GM12878 (cell line): Measurements from ENCODE around the gene FDXR. TPM values are rescaled to one million over a fixed set of nuclear protein-coding genes. Genes with fewer than 3 reads are reported as not detected.

ENCODE experiments used
- ATAC-seq: fragments of 200-7000 bp; cut with Tn5 transposase; 3 replicates; pipeline ENCODE4 v1.9.1; 2020; ENCODE audit warnings: mild to moderate bottlenecking, moderate library complexity
- BruUV-seq: library from RNA; stranded (reverse); fragments of 400-500 nt; replicated peaks from 2 replicates; lab custom pipeline; 2021; lab: Mats Ljungman, UMichigan
- CTCF ChIA-PET: fragments of 300-600 bp; sonication (Branson Sonifier 250); formaldehyde crosslinking; extraction: SDS; loops from one replicate; lab custom pipeline; 2021; ENCODE audit warnings: inconsistent platforms; lab: Yijun Ruan, JAX
- POLR2A ChIA-PET: fragments of 350-600 bp; formaldehyde crosslinking; extraction: SDS; loops from one replicate; lab custom pipeline; 2021; ENCODE audit warnings: inconsistent platforms; lab: Charles Lee
- RAD21 ChIA-PET: fragments of 300-600 bp; sonication (Branson Sonifier 250); formaldehyde crosslinking; loops from one replicate; lab custom pipeline; 2023; ENCODE audit warnings: antibody characterized with exemption; ENCODE audit not compliant: unreplicated experiment; lab: Charles Lee
- SMC1A ChIA-PET: fragments of 300-600 bp; sonication (Branson Sonifier 250); formaldehyde crosslinking; loops from one replicate; lab custom pipeline; 2023; ENCODE audit not compliant: unreplicated experiment, uncharacterized antibody; lab: Charles Lee
- DNase-seq: peaks from one replicate; pipeline ENCODE4 v3.0.0-alpha.2; 2011; ENCODE audit warnings: low read depth, low spot score
- FAIRE-seq: peaks from 3 replicates; lab custom pipeline; 2011; peaks lifted over from hg19 to GRCh38; lab: Jason Lieb, UNC
- H2AFZ ChIP-seq: 2 replicates; pipeline ENCODE4 v1.6.0; 2011; ENCODE audit warnings: low read depth, low read length, control low read depth; ENCODE audit not compliant: control insufficient read depth
- H3K27ac ChIP-seq: 2 replicates; pipeline ENCODE4 v1.5.1; 2011; ENCODE audit warnings: control low read depth; ENCODE audit not compliant: control insufficient read depth, insufficient read depth
- H3K27me3 ChIP-seq, 2 experiments: replicated peaks in 1 of 2; 2 replicates each; pipeline versions ENCODE4 v1.6.0 to v1.6.1; 2011; ENCODE audit warnings: low read length in 1 of 2; ENCODE audit not compliant: control insufficient read depth in 2 of 2, insufficient read depth in 2 of 2
- H3K36me3 ChIP-seq, 2 experiments: 2 replicates each; pipeline ENCODE4 v1.5.1; 2011; ENCODE audit warnings: low read length in 1 of 2; ENCODE audit not compliant: control insufficient read depth in 2 of 2, insufficient read depth in 2 of 2
- H3K4me1 ChIP-seq: 2 replicates; pipeline ENCODE4 v1.6.1; 2011; ENCODE audit warnings: mild to moderate bottlenecking, low read length, moderate library complexity, mixed read lengths; ENCODE audit not compliant: control insufficient read depth, insufficient read depth
- H3K4me2 ChIP-seq: 2 replicates; pipeline ENCODE4 v1.6.0; 2011; ENCODE audit warnings: control low read depth; ENCODE audit not compliant: control insufficient read depth, insufficient read depth
- H3K4me3 ChIP-seq: fragments of 200-600 bp; sonication (generic); 2 replicates; pipeline ENCODE4 v1.5.1; 2016
- H3K79me2 ChIP-seq: 2 replicates; pipeline ENCODE4 v1.6.0; 2011; ENCODE audit warnings: low read length; ENCODE audit not compliant: control insufficient read depth, insufficient read depth
- H3K9ac ChIP-seq: 2 replicates; pipeline ENCODE4 v1.8.0; 2011; ENCODE audit warnings: low read length, control low read depth, mixed read lengths; ENCODE audit not compliant: control insufficient read depth, insufficient read depth
- H3K9me3 ChIP-seq: replicated peaks from 3 replicates; pipeline ENCODE4 v1.5.1; 2011; ENCODE audit warnings: mild to moderate bottlenecking, low read length; ENCODE audit not compliant: control insufficient read depth, insufficient read depth
- H4K20me1 ChIP-seq: 2 replicates; pipeline ENCODE4 v1.6.0; 2011; ENCODE audit not compliant: control insufficient read depth, insufficient read depth
- ATF3 ChIP-seq: IDR thresholded peaks from 2 replicates; pipeline ENCODE4 v1.6.1; 2011; ENCODE audit warnings: low read depth, mild to moderate bottlenecking, low read length, moderate library complexity, borderline replicate concordance; ENCODE audit errors: extremely low read depth
- BCL3 ChIP-seq: IDR thresholded peaks from 2 replicates; pipeline ENCODE4 v1.6.1; 2011; ENCODE audit warnings: borderline replicate concordance, low read depth, mild to moderate bottlenecking, moderate library complexity, low read length; ENCODE audit not compliant: insufficient read depth, poor library complexity, severe bottlenecking
- DPF2 ChIP-seq: fragments of 450-650 bp; IDR thresholded peaks from 2 replicates; pipeline ENCODE4 v1.6.1; 2017; ENCODE audit warnings: mild to moderate bottlenecking
- FOXK2 ChIP-seq: fragments of 450-650 bp; IDR thresholded peaks from 2 replicates; pipeline ENCODE4 v1.6.1; 2017; ENCODE audit warnings: mild to moderate bottlenecking, moderate library complexity
- KDM1A ChIP-seq: fragments of 200-600 bp; sonication (generic); IDR thresholded peaks from 2 replicates; pipeline ENCODE4 v1.6.1; 2016; ENCODE audit warnings: borderline replicate concordance
- MLLT1 ChIP-seq: fragments of 450-650 bp; IDR thresholded peaks from 2 replicates; pipeline ENCODE4 v1.6.1; 2016; ENCODE audit warnings: mild to moderate bottlenecking
- MYC ChIP-seq: IDR thresholded peaks from 2 replicates; pipeline ENCODE4 v1.6.1; 2011; ENCODE audit warnings: mild to moderate bottlenecking, low read length, moderate library complexity, inconsistent platforms; ENCODE audit not compliant: insufficient read depth, insufficient replicate concordance, insufficient read length, severe bottlenecking
- NFYA ChIP-seq: IDR thresholded peaks from 2 replicates; pipeline ENCODE4 v1.6.1; 2011; ENCODE audit warnings: low read depth, mild to moderate bottlenecking, low read length, improper control_type of control experiment, borderline replicate concordance
- NKRF ChIP-seq: fragments of 450-650 bp; conservative IDR thresholded peaks from 2 replicates; pipeline ENCODE4 v1.6.1; 2017; ENCODE audit warnings: mild to moderate bottlenecking, moderate library complexity
- NR2C1 ChIP-seq: fragments of 450-650 bp; IDR thresholded peaks from 2 replicates; pipeline ENCODE4 v1.6.1; 2017; ENCODE audit warnings: antibody characterized with exemption, mild to moderate bottlenecking, moderate library complexity
- POLR2A ChIP-seq: IDR thresholded peaks from 2 replicates; pipeline ENCODE4 v1.6.1; 2011; ENCODE audit warnings: low read depth, mild to moderate bottlenecking, low read length
- RELB ChIP-seq: fragments of 450-650 bp; IDR thresholded peaks from 2 replicates; pipeline ENCODE4 v1.6.1; 2017; ENCODE audit warnings: low read depth, mild to moderate bottlenecking, moderate library complexity
- SIX5 ChIP-seq: IDR thresholded peaks from 2 replicates; pipeline ENCODE4 v1.6.1; 2011; ENCODE audit warnings: mild to moderate bottlenecking, low read depth, low read length, moderate library complexity; ENCODE audit not compliant: severe bottlenecking
- SMARCA5 ChIP-seq: fragments of 450-650 bp; IDR thresholded peaks from 2 replicates; pipeline ENCODE4 v1.6.1; 2017; ENCODE audit warnings: mild to moderate bottlenecking
- SMC3 ChIP-seq: IDR thresholded peaks from 2 replicates; pipeline ENCODE4 v1.6.1; 2011; ENCODE audit warnings: low read length, improper control_type of control experiment, borderline replicate concordance
- SUZ12 ChIP-seq: fragments of 200-600 bp; sonication (generic); IDR thresholded peaks from one replicate; pipeline ENCODE4 v1.6.1; 2018; ENCODE audit warnings: antibody characterized with exemption, mild to moderate bottlenecking; ENCODE audit not compliant: unreplicated experiment
- ZNF274 ChIP-seq: IDR thresholded peaks from one replicate; pipeline ENCODE4 v1.8.0; 2011; ENCODE audit not compliant: insufficient read length, insufficient read depth
- WGBS: methylation state at CpG from one replicate; pipeline ENCODE4 v1.1.6; 2016; ENCODE audit warnings: low lambda C conversion rate; ENCODE audit not compliant: insufficient replicate concordance, insufficient coverage; ENCODE audit errors: missing lambda C conversion rate; 5-methylcytosine and 5-hydroxymethylcytosine counted together
- in situ Hi-C: fragments of 300-500 bp; cut with MboI; formaldehyde crosslinking; loops from 9 replicates; pipeline ENCODE4 v1.14.3; 2018; ENCODE audit warnings: mixed read lengths
- intact Hi-C: fragments of 100-400 bp; cut with micrococcal nuclease; formaldehyde crosslinking; loops from one replicate; pipeline ENCODE4 v1.14.2; 2022; ENCODE audit not compliant: unreplicated experiment
- polyA plus RNA-seq, 11 experiments: library from polyadenylated mRNA; depleted of rRNA in 4 of 11; unstranded in 6 of 11; stranded (reverse) in 5 of 11; fragments of >200 nt; fragmentation: Nextera tagmentation in 4 of 11; fragmentation: Illumina TruSeq in 1 of 11; extraction: Ambion mirVana in 4 of 11; extraction: Trizol in 1 of 11; gene quantifications; 1 replicate in 1 of 11; 2 replicates in 10 of 11; pipeline versions ENCODE4 v1.2.1 to v1.2.3, GENCODE V29; 2011 to 2016; ENCODE audit warnings: inconsistent platforms in 2 of 11, missing spikeins in 2 of 11, low read depth in 1 of 11
- total RNA-seq, 4 experiments: library from RNA; depleted of rRNA in 3 of 4; stranded (reverse); fragments of >200 nt in 3 of 4; fragmentation: Illumina TruSeq in 1 of 4; extraction: Trizol in 1 of 4; gene quantifications; 2 replicates each; pipeline versions ENCODE4 v1.2.1 to v1.2.3, GENCODE V29; 2013 to 2021

FDXR gene
- total and polyA plus RNA-seq, 10 of the 15 experiments (the other 5 are each of a cell fraction or from before 2014, with no cell fraction given) = 0.85 to 162 (median 48.2) TPM

GRCh38 chr17:74893936-74894671 is 21.3 kb upstream of the FDXR start:
- no peak for DNase-seq
- no peak for FAIRE-seq
- no peak for TF ChIP-seq POLR2A
- TF ChIP-seq MYC = no peak
- TF ChIP-seq SUZ12 = no peak
- no peak for TF ChIP-seq NR2C1
- no peak for TF ChIP-seq ATF3
- TF ChIP-seq DPF2 = no peak
- TF ChIP-seq FOXK2 = no peak
- no peak for TF ChIP-seq NKRF
- TF ChIP-seq ZNF274 = no peak
- no peak for TF ChIP-seq SIX5
- no peak for TF ChIP-seq SMC3
- TF ChIP-seq NFYA = no peak
- TF ChIP-seq SMARCA5 = no peak
- no peak for TF ChIP-seq RELB
- TF ChIP-seq KDM1A = no peak
- TF ChIP-seq BCL3 = no peak
- no peak for TF ChIP-seq MLLT1

More at GRCh38 chr17:74893936-74894671, 21.3 kb upstream of the FDXR start:
- intact Hi-C loops = no loop called here
- CTCF ChIA-PET = interaction anchor here (0.9 to 1.5 kb wide), 4 partner anchors 20 to 402 kb away, joined by 3 read pairs; no protein-coding TSS in a partner anchor
- WGBS = 28% methylated on average over 14 of the region's 22 CpGs
- in situ Hi-C loops = no loop called here
- H3K4me1 ChIP-seq = no peaks in the 10 kb centered on the region
- no peak overlapping the region for H3K4me2 ChIP-seq
- SMC1A ChIA-PET = no interaction called here
- no peaks in the 10 kb centered on the region for H3K9me3 ChIP-seq
- no peak overlapping the region for H3K4me3 ChIP-seq
- H3K27ac ChIP-seq = no peak overlapping the region
- H3K36me3 ChIP-seq = no peaks in the 10 kb centered on the region
- no peak for ATAC-seq
- POLR2A ChIA-PET = no interaction called here
- H2AFZ ChIP-seq = no peak overlapping the region
- RAD21 ChIA-PET = no interaction called here
- BruUV-seq = no TSS peak
- no peaks in the 10 kb centered on the region for H4K20me1 ChIP-seq
- H3K27me3 ChIP-seq = peaks cover 4 to 10% of the 10 kb centered on the region in 2 experiments
- H3K9ac ChIP-seq = no peak overlapping the region
- no peaks in the 10 kb centered on the region for H3K79me2 ChIP-seq
